GM12878 (cell line): ENCODE results near the gene KHNYN. TPM values are rescaled to one million over a fixed set of nuclear protein-coding genes. Genes with fewer than 3 reads are reported as not detected.

ENCODE experiments used
- ATAC-seq: fragments of 200-7000 bp; cut with Tn5 transposase; 3 replicates; pipeline ENCODE4 v1.9.1; 2020; ENCODE audit warnings: mild to moderate bottlenecking, moderate library complexity
- BruUV-seq: library from RNA; stranded (reverse); fragments of 400-500 nt; replicated peaks from 2 replicates; lab custom pipeline; 2021; lab: Mats Ljungman, UMichigan
- CTCF ChIA-PET: fragments of 300-600 bp; sonication (Branson Sonifier 250); formaldehyde crosslinking; extraction: SDS; loops from one replicate; lab custom pipeline; 2021; ENCODE audit warnings: inconsistent platforms; lab: Yijun Ruan, JAX
- POLR2A ChIA-PET: fragments of 350-600 bp; formaldehyde crosslinking; extraction: SDS; loops from one replicate; lab custom pipeline; 2021; ENCODE audit warnings: inconsistent platforms; lab: Charles Lee
- RAD21 ChIA-PET: fragments of 300-600 bp; sonication (Branson Sonifier 250); formaldehyde crosslinking; loops from one replicate; lab custom pipeline; 2023; ENCODE audit warnings: antibody characterized with exemption; ENCODE audit not compliant: unreplicated experiment; lab: Charles Lee
- SMC1A ChIA-PET: fragments of 300-600 bp; sonication (Branson Sonifier 250); formaldehyde crosslinking; loops from one replicate; lab custom pipeline; 2023; ENCODE audit not compliant: unreplicated experiment, uncharacterized antibody; lab: Charles Lee
- DNase-seq: peaks from one replicate; pipeline ENCODE4 v3.0.0-alpha.2; 2011; ENCODE audit warnings: low read depth, low spot score
- FAIRE-seq: peaks from 3 replicates; lab custom pipeline; 2011; peaks lifted over from hg19 to GRCh38; lab: Jason Lieb, UNC
- H2AFZ ChIP-seq: 2 replicates; pipeline ENCODE4 v1.6.0; 2011; ENCODE audit warnings: low read depth, low read length, control low read depth; ENCODE audit not compliant: control insufficient read depth
- H3K27ac ChIP-seq: 2 replicates; pipeline ENCODE4 v1.5.1; 2011; ENCODE audit warnings: control low read depth; ENCODE audit not compliant: control insufficient read depth, insufficient read depth
- H3K27me3 ChIP-seq, 2 experiments: replicated peaks in 1 of 2; 2 replicates each; pipeline versions ENCODE4 v1.6.0 to v1.6.1; 2011; ENCODE audit warnings: low read length in 1 of 2; ENCODE audit not compliant: control insufficient read depth in 2 of 2, insufficient read depth in 2 of 2
- H3K36me3 ChIP-seq, 2 experiments: 2 replicates each; pipeline ENCODE4 v1.5.1; 2011; ENCODE audit warnings: low read length in 1 of 2; ENCODE audit not compliant: control insufficient read depth in 2 of 2, insufficient read depth in 2 of 2
- H3K4me1 ChIP-seq: 2 replicates; pipeline ENCODE4 v1.6.1; 2011; ENCODE audit warnings: mild to moderate bottlenecking, low read length, moderate library complexity, mixed read lengths; ENCODE audit not compliant: control insufficient read depth, insufficient read depth
- H3K4me2 ChIP-seq: 2 replicates; pipeline ENCODE4 v1.6.0; 2011; ENCODE audit warnings: control low read depth; ENCODE audit not compliant: control insufficient read depth, insufficient read depth
- H3K4me3 ChIP-seq: fragments of 200-600 bp; sonication (generic); 2 replicates; pipeline ENCODE4 v1.5.1; 2016
- H3K79me2 ChIP-seq: 2 replicates; pipeline ENCODE4 v1.6.0; 2011; ENCODE audit warnings: low read length; ENCODE audit not compliant: control insufficient read depth, insufficient read depth
- H3K9ac ChIP-seq: 2 replicates; pipeline ENCODE4 v1.8.0; 2011; ENCODE audit warnings: low read length, control low read depth, mixed read lengths; ENCODE audit not compliant: control insufficient read depth, insufficient read depth
- H3K9me3 ChIP-seq: replicated peaks from 3 replicates; pipeline ENCODE4 v1.5.1; 2011; ENCODE audit warnings: mild to moderate bottlenecking, low read length; ENCODE audit not compliant: control insufficient read depth, insufficient read depth
- H4K20me1 ChIP-seq: 2 replicates; pipeline ENCODE4 v1.6.0; 2011; ENCODE audit not compliant: control insufficient read depth, insufficient read depth
- CBX5 ChIP-seq: sonication (generic); IDR thresholded peaks from 2 replicates; pipeline ENCODE4 v1.6.1; 2016; ENCODE audit warnings: low read depth, moderate library complexity, mild to moderate bottlenecking, inconsistent platforms
- ESRRA ChIP-seq: IDR thresholded peaks from 2 replicates; pipeline ENCODE4 v1.6.1; 2012; ENCODE audit warnings: mild to moderate bottlenecking, low read length, improper control_type of control experiment
- HDAC2 ChIP-seq: fragments of 200-600 bp; sonication (generic); IDR thresholded peaks from 2 replicates; pipeline ENCODE4 v1.6.1; 2017
- HDGF ChIP-seq: fragments of 450-650 bp; IDR thresholded peaks from 2 replicates; pipeline ENCODE4 v1.6.1; 2016; ENCODE audit warnings: antibody characterized with exemption
- NBN ChIP-seq: fragments of 450-650 bp; IDR thresholded peaks from 2 replicates; pipeline ENCODE4 v1.6.1; 2016
- RUNX3 ChIP-seq: IDR thresholded peaks from 2 replicates; pipeline ENCODE4 v1.6.1; 2012; ENCODE audit warnings: low read length, inconsistent platforms
- SMAD5 ChIP-seq: IDR thresholded peaks from 2 replicates; pipeline ENCODE4 v1.6.1; 2016; ENCODE audit warnings: antibody characterized with exemption, low read depth
- STAT3 ChIP-seq: IDR thresholded peaks from 2 replicates; pipeline ENCODE4 v1.6.1; 2011; ENCODE audit warnings: low read depth, low read length, improper control_type of control experiment
- TARDBP ChIP-seq: IDR thresholded peaks from 2 replicates; pipeline ENCODE4 v1.6.1; 2016; ENCODE audit warnings: borderline replicate concordance
- TBL1XR1 ChIP-seq: IDR thresholded peaks from 2 replicates; pipeline ENCODE4 v1.6.1; 2012; ENCODE audit warnings: low read depth, low read length, improper control_type of control experiment
- ZNF622 ChIP-seq: fragments of 450-650 bp; IDR thresholded peaks from 2 replicates; pipeline ENCODE4 v1.6.1; 2017; ENCODE audit warnings: mild to moderate bottlenecking, inconsistent platforms
- WGBS: methylation state at CpG from one replicate; pipeline ENCODE4 v1.1.6; 2016; ENCODE audit warnings: low lambda C conversion rate; ENCODE audit not compliant: insufficient replicate concordance, insufficient coverage; ENCODE audit errors: missing lambda C conversion rate; 5-methylcytosine and 5-hydroxymethylcytosine counted together
- in situ Hi-C: fragments of 300-500 bp; cut with MboI; formaldehyde crosslinking; loops from 9 replicates; pipeline ENCODE4 v1.14.3; 2018; ENCODE audit warnings: mixed read lengths
- intact Hi-C: fragments of 100-400 bp; cut with micrococcal nuclease; formaldehyde crosslinking; loops from one replicate; pipeline ENCODE4 v1.14.2; 2022; ENCODE audit not compliant: unreplicated experiment
- polyA plus RNA-seq, 11 experiments: library from polyadenylated mRNA; depleted of rRNA in 4 of 11; unstranded in 6 of 11; stranded (reverse) in 5 of 11; fragments of >200 nt; fragmentation: Nextera tagmentation in 4 of 11; fragmentation: Illumina TruSeq in 1 of 11; extraction: Ambion mirVana in 4 of 11; extraction: Trizol in 1 of 11; gene quantifications; 1 replicate in 1 of 11; 2 replicates in 10 of 11; pipeline versions ENCODE4 v1.2.1 to v1.2.3, GENCODE V29; 2011 to 2016; ENCODE audit warnings: inconsistent platforms in 2 of 11, missing spikeins in 2 of 11, low read depth in 1 of 11
- total RNA-seq, 4 experiments: library from RNA; depleted of rRNA in 3 of 4; stranded (reverse); fragments of >200 nt in 3 of 4; fragmentation: Illumina TruSeq in 1 of 4; extraction: Trizol in 1 of 4; gene quantifications; 2 replicates each; pipeline versions ENCODE4 v1.2.1 to v1.2.3, GENCODE V29; 2013 to 2021
- TF ChIP-seq, protein P1 (sequence below): IDR thresholded peaks from 2 replicates; pipeline ENCODE4 v1.6.1; 2011; ENCODE audit warnings: borderline replicate concordance, low read depth, mild to moderate bottlenecking, moderate library complexity, low read length; ENCODE audit not compliant: insufficient read depth, poor library complexity, severe bottlenecking
- TF ChIP-seq, protein P2 (sequence below): fragments of 450-650 bp; IDR thresholded peaks from 2 replicates; pipeline ENCODE4 v1.6.1; 2016; ENCODE audit warnings: mild to moderate bottlenecking
- TF ChIP-seq, protein P3 (sequence below): fragments of 450-650 bp; IDR thresholded peaks from 2 replicates; pipeline ENCODE4 v1.6.1; 2017; ENCODE audit warnings: mild to moderate bottlenecking, moderate library complexity
- TF ChIP-seq, protein P4 (sequence below): fragments of 450-650 bp; IDR thresholded peaks from 2 replicates; pipeline ENCODE4 v1.6.1; 2018; ENCODE audit warnings: mild to moderate bottlenecking, low read depth, moderate library complexity; ENCODE audit not compliant: partially characterized antibody

Gene KHNYN
- total and polyA plus RNA-seq, 10 of the 15 experiments (the other 5 are each of a cell fraction or from before 2014, with no cell fraction given), result 1.4 to 34.7 (median 21.5) TPM

DNA sequence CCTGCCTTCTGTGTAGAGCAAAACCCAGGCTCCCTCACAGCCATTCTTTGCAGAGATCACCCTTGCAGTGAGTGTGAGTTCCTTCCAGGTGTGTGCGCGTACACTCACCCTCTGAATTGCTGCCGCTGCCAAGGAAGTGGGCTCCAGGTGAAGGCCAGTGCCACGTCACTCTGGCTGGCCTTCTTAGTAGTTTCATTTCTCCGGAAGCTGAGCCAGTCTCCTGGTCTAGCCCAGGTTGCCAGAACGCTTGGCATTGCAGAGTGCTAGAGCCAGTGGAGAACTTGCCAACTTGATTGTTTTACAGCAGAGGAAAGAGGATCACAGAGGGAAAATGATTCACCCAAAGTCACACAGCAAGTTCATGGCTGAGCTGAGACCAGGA lies 11.3 kb upstream of the KHNYN start:
- Histone ChIP-seq H3K4me1 (no peaks in the 10 kb centered on the region), H4K20me1 (no peaks in the 10 kb centered on the region), H3K4me3 (no peak overlapping the region), H3K27ac (no peak overlapping the region), H3K36me3 (no peaks in the 10 kb centered on the region), H2AFZ (no peak overlapping the region), H3K9me3 (no peaks in the 10 kb centered on the region), H3K27me3 (no peaks in the 10 kb centered on the region; a peak in 2 of 4 replicates), H3K4me2 (no peak overlapping the region), H3K79me2 (no peaks in the 10 kb centered on the region), H3K9ac (no peak overlapping the region)
- DNase-seq, result no peak
- BruUV-seq, result no TSS peak
- ATAC-seq, result no peak
- ChIA-PET RAD21 (interaction anchor here (1.1 to 2.0 kb wide), 2 partner anchors 12 to 13 kb away, joined by 4 to 10 read pairs; partner anchors contain the start of gene KHNYN), POLR2A (no interaction called here), SMC1A (interaction anchor here (0.9 to 2.1 kb wide), 3 partner anchors 9 to 19 kb away, joined by 3 to 6 read pairs (median 4); no protein-coding TSS in a partner anchor), CTCF (interaction anchor here (0.9 to 2.2 kb wide), 6 partner anchors 12 to 84 kb away, joined by 3 to 18 read pairs (median 3); partner anchors contain the start of genes CBLN3 and KHNYN)
- in situ Hi-C loops, result no loop called here
- intact Hi-C loops, result no loop called here
- no peak for FAIRE-seq
- WGBS, result 29% methylated on average over 6 of the region's 6 CpGs
- TF ChIP-seq, protein P1, sequence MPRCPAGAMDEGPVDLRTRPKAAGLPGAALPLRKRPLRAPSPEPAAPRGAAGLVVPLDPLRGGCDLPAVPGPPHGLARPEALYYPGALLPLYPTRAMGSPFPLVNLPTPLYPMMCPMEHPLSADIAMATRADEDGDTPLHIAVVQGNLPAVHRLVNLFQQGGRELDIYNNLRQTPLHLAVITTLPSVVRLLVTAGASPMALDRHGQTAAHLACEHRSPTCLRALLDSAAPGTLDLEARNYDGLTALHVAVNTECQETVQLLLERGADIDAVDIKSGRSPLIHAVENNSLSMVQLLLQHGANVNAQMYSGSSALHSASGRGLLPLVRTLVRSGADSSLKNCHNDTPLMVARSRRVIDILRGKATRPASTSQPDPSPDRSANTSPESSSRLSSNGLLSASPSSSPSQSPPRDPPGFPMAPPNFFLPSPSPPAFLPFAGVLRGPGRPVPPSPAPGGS, result no peak
- TF ChIP-seq NBN, result no peak
- TF ChIP-seq RUNX3, result no peak
- no peak for TF ChIP-seq STAT3
- no peak for TF ChIP-seq TARDBP
- TF ChIP-seq, protein P2, sequence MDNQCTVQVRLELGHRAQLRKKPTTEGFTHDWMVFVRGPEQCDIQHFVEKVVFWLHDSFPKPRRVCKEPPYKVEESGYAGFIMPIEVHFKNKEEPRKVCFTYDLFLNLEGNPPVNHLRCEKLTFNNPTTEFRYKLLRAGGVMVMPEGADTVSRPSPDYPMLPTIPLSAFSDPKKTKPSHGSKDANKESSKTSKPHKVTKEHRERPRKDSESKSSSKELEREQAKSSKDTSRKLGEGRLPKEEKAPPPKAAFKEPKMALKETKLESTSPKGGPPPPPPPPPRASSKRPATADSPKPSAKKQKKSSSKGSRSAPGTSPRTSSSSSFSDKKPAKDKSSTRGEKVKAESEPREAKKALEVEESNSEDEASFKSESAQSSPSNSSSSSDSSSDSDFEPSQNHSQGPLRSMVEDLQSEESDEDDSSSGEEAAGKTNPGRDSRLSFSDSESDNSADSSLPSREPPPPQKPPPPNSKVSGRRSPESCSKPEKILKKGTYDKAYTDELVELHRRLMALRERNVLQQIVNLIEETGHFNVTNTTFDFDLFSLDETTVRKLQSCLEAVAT, result no peak
- no peak for TF ChIP-seq SMAD5
- TF ChIP-seq HDAC2, result no peak
- TF ChIP-seq HDGF, result no peak
- no peak for TF ChIP-seq ZNF622
- TF ChIP-seq TBL1XR1, result no peak
- TF ChIP-seq, protein P3, sequence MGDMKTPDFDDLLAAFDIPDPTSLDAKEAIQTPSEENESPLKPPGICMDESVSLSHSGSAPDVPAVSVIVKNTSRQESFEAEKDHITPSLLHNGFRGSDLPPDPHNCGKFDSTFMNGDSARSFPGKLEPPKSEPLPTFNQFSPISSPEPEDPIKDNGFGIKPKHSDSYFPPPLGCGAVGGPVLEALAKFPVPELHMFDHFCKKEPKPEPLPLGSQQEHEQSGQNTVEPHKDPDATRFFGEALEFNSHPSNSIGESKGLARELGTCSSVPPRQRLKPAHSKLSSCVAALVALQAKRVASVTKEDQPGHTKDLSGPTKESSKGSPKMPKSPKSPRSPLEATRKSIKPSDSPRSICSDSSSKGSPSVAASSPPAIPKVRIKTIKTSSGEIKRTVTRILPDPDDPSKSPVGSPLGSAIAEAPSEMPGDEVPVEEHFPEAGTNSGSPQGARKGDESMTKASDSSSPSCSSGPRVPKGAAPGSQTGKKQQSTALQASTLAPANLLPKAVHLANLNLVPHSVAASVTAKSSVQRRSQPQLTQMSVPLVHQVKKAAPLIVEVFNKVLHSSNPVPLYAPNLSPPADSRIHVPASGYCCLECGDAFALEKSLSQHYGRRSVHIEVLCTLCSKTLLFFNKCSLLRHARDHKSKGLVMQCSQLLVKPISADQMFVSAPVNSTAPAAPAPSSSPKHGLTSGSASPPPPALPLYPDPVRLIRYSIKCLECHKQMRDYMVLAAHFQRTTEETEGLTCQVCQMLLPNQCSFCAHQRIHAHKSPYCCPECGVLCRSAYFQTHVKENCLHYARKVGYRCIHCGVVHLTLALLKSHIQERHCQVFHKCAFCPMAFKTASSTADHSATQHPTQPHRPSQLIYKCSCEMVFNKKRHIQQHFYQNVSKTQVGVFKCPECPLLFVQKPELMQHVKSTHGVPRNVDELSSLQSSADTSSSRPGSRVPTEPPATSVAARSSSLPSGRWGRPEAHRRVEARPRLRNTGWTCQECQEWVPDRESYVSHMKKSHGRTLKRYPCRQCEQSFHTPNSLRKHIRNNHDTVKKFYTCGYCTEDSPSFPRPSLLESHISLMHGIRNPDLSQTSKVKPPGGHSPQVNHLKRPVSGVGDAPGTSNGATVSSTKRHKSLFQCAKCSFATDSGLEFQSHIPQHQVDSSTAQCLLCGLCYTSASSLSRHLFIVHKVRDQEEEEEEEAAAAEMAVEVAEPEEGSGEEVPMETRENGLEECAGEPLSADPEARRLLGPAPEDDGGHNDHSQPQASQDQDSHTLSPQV, result no peak
- TF ChIP-seq, protein P4, sequence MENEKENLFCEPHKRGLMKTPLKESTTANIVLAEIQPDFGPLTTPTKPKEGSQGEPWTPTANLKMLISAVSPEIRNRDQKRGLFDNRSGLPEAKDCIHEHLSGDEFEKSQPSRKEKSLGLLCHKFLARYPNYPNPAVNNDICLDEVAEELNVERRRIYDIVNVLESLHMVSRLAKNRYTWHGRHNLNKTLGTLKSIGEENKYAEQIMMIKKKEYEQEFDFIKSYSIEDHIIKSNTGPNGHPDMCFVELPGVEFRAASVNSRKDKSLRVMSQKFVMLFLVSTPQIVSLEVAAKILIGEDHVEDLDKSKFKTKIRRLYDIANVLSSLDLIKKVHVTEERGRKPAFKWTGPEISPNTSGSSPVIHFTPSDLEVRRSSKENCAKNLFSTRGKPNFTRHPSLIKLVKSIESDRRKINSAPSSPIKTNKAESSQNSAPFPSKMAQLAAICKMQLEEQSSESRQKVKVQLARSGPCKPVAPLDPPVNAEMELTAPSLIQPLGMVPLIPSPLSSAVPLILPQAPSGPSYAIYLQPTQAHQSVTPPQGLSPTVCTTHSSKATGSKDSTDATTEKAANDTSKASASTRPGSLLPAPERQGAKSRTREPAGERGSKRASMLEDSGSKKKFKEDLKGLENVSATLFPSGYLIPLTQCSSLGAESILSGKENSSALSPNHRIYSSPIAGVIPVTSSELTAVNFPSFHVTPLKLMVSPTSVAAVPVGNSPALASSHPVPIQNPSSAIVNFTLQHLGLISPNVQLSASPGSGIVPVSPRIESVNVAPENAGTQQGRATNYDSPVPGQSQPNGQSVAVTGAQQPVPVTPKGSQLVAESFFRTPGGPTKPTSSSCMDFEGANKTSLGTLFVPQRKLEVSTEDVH, result no peak
- no peak for TF ChIP-seq ESRRA
- no peak for TF ChIP-seq CBX5
